Thyroid gland (tissue), 4 donors: ENCODE data around the gene GPR55. TPM values are rescaled to one million over a fixed set of nuclear protein-coding genes. Genes with fewer than 3 reads are reported as not detected.

Experiments
- DNase-seq, 2 donors: peaks; one replicate each; pipeline ENCODE4 v3.0.0-alpha.2; 2019
- H3K27ac ChIP-seq, 3 donors: fragments of 200-600 bp; sonication (generic); 1 replicate in 2 of 3; 2 replicates in 1 of 3; pipeline ENCODE4 v1.5.1; 2016 to 2019; ENCODE audit warnings: mild to moderate bottlenecking in 1 of 3, moderate library complexity in 1 of 3
- H3K27me3 ChIP-seq: fragments of 200-600 bp; sonication (generic); one replicate; pipeline ENCODE4 v1.5.1; 2019
- H3K36me3 ChIP-seq, 2 donors: fragments of 200-600 bp; sonication (generic); one replicate each; pipeline ENCODE4 v1.5.1; 2016 to 2019
- H3K4me1 ChIP-seq, 2 donors: fragments of 200-600 bp; sonication (generic); one replicate each; pipeline ENCODE4 v1.5.1; 2017 to 2019
- H3K4me3 ChIP-seq, 3 donors: fragments of 200-600 bp; sonication (generic); replicated peaks in 1 of 3; 1 replicate in 2 of 3; 2 replicates in 1 of 3; pipeline ENCODE4 v1.5.1; 2016; ENCODE audit warnings: mild to moderate bottlenecking in 1 of 3
- H3K9me3 ChIP-seq: fragments of 200-600 bp; sonication (generic); one replicate; pipeline ENCODE4 v1.5.1; 2017
- CTCF ChIP-seq, 6 experiments: fragments of 200-600 bp in 3 of 6; fragments of 450-650 bp in 3 of 6; sonication (generic) in 3 of 6; IDR thresholded peaks; one replicate each; pipeline ENCODE4 v1.5.1; 2016 to 2019; ENCODE audit warnings: antibody characterized with exemption in 6 of 6, mild to moderate bottlenecking in 2 of 6, inconsistent platforms in 1 of 6, moderate library complexity in 1 of 6
- POLR2A ChIP-seq, 2 donors: fragments of 450-650 bp; IDR thresholded peaks; one replicate each; pipeline ENCODE4 v1.6.1; 2017; ENCODE audit warnings: antibody characterized with exemption in 2 of 2, mild to moderate bottlenecking in 2 of 2, moderate library complexity in 1 of 2
- WGBS, 2 donors: methylation state at CpG; one replicate each; pipeline ENCODE4 v1.1.5; 2017; 5-methylcytosine and 5-hydroxymethylcytosine counted together
- intact Hi-C: fragments of 100-400 bp; cut with DNase I; formaldehyde crosslinking; loops from one replicate; pipeline ENCODE4 v1.15.1; 2023
- total RNA-seq, 4 donors: library from RNA; depleted of rRNA; stranded (reverse); fragments of >200 nt; gene quantifications; one replicate each; pipeline ENCODE4 v1.2.3, GENCODE V29; 2016

Gene GPR55
- total RNA-seq, 4 donors from 2014 or later: 0.11 TPM; not detected in 3

- Histone ChIP-seq H3K27ac (no peak overlapping the region), H3K4me1 (no peaks in the 10 kb centered on the region), H3K9me3 (no peaks in the 10 kb centered on the region), H3K27me3 (no peaks in the 10 kb centered on the region), H3K36me3 (no peaks in the 10 kb centered on the region), H3K4me3 (no peak overlapping the region)
- 83 to 85% methylated on average over 7 of the region's 7 CpGs for WGBS, 2 donors
- TF ChIP-seq CTCF (IDR thresholded peaks at IDR 0.05) (no peak), POLR2A (IDR thresholded peaks at IDR 0.05) (no peak)
- no peak for DNase-seq
- intact Hi-C loops: no loop called here
Measured at GRCh38 chr2:230916218-230916617, 8.8 kb downstream of the GPR55 start.

GRCh38 chr2:230915319-230915718, 9.7 kb downstream of the GPR55 start:
- H3K4me3 ChIP-seq: no peak overlapping the region
- TF ChIP-seq POLR2A (IDR thresholded peaks at IDR 0.05): no peak
- intact Hi-C loops: no loop called here
- no peak for DNase-seq
- H3K9me3 ChIP-seq: no peaks in the 10 kb centered on the region
- no peaks in the 10 kb centered on the region for H3K36me3 ChIP-seq
- H3K27me3 ChIP-seq: no peaks in the 10 kb centered on the region
- 64 to 70% methylated on average over 6 of the region's 6 CpGs for WGBS, 2 donors
- H3K27ac ChIP-seq: no peak overlapping the region
- H3K4me1 ChIP-seq: no peaks in the 10 kb centered on the region

GRCh38 chr2:230914886-230915285, 10.2 kb downstream of the GPR55 start:
- intact Hi-C loops: no loop called here
- WGBS, 2 donors: 79 to 81% methylated on average over 2 to 3 of the region's 3 CpGs
- TF ChIP-seq CTCF (IDR thresholded peaks at IDR 0.05): no peak
- TF ChIP-seq POLR2A (IDR thresholded peaks at IDR 0.05): no peak

GRCh38 chr2:230913406-230914143, 11.5 kb downstream of the GPR55 start:
- H3K9me3 ChIP-seq: no peaks in the 10 kb centered on the region
- peaks cover 0 to 8% of the 10 kb centered on the region in 2 donors for H3K4me1 ChIP-seq
- WGBS, 2 donors: 67 to 78% methylated on average over 5 of the region's 5 CpGs
- H3K36me3 ChIP-seq: no peaks in the 10 kb centered on the region
- no peak overlapping the region for H3K27ac ChIP-seq
- no peaks in the 10 kb centered on the region for H3K27me3 ChIP-seq
- no peak for TF ChIP-seq POLR2A (IDR thresholded peaks at IDR 0.05)
- peak in 1 of 6 experiments; percentile 13 for TF ChIP-seq CTCF (IDR thresholded peaks at IDR 0.05)
- intact Hi-C loops: no loop called here
- DNase-seq: no peak
- H3K4me3 ChIP-seq: no peak overlapping the region

More at GRCh38 chr2:230914886-230915285, 10.2 kb downstream of the GPR55 start:
- DNase-seq: no peak
- H3K36me3 ChIP-seq: no peaks in the 10 kb centered on the region
- H3K27ac ChIP-seq: no peak overlapping the region
- no peak overlapping the region for H3K4me3 ChIP-seq
- no peaks in the 10 kb centered on the region for H3K27me3 ChIP-seq
- H3K9me3 ChIP-seq: no peaks in the 10 kb centered on the region
- no peaks in the 10 kb centered on the region for H3K4me1 ChIP-seq

GRCh38 chr2:230912724-230913123, 12.3 kb downstream of the GPR55 start:
- Histone ChIP-seq H3K4me1 (peaks cover 0 to 13% of the 10 kb centered on the region in 2 donors), H3K27ac (no peak overlapping the region), H3K9me3 (no peaks in the 10 kb centered on the region), H3K27me3 (no peaks in the 10 kb centered on the region), H3K4me3 (no peak overlapping the region), H3K36me3 (no peaks in the 10 kb centered on the region)
- TF ChIP-seq POLR2A (IDR thresholded peaks at IDR 0.05) (no peak), CTCF (IDR thresholded peaks at IDR 0.05) (no peak)
- no peak for DNase-seq
- WGBS, 2 donors: 96 to 97% methylated on average over 5 of the region's 5 CpGs
- intact Hi-C loops: no loop called here
